ENCODE results near the gene YIPF5. TPM values are rescaled to one million over a fixed set of nuclear protein-coding genes. Genes with fewer than 3 reads are reported as not detected.

Gene YIPF5
- total RNA-seq, 4 donors from 2014 or later = 24.9 to 31.1 (median 28.5) TPM

GRCh38 chr5:144207875-144208444, 37.5 kb upstream of the YIPF5 start:
- Histone ChIP-seq H3K27ac (replicated peaks in 1 of 4) (no peak overlapping the region), H3K4me1 (peaks cover 5 to 9% (median 8%) of the 10 kb centered on the region in 4 donors), H3K9me3 (no peaks in the 10 kb centered on the region), H3K27me3 (peaks cover 0 to 51% (median 16%) of the 10 kb centered on the region in 4 donors), H3K36me3 (no peaks in the 10 kb centered on the region), H3K4me3 (no peak overlapping the region)
- intact Hi-C loops (cut with DNase I) = loop anchor here (10.0 kb wide), 1 partner anchor 1847 kb away; no protein-coding TSS in a partner anchor
- DNase-seq (ENCODE audit: extremely low spot score) = no peak
- no peak for TF ChIP-seq CTCF (IDR thresholded peaks at IDR 0.05)
- TF ChIP-seq POLR2A (IDR thresholded peaks at IDR 0.05; ENCODE audit: low read depth) = no peak
- no peak for TF ChIP-seq POLR2AphosphoS5 (IDR thresholded peaks at IDR 0.05)
- no peak for TF ChIP-seq EP300 (IDR thresholded peaks at IDR 0.05)

- intact Hi-C loops (cut with DNase I) = loop anchor here (10.0 kb wide), 1 partner anchor 1849 kb away; no protein-coding TSS in a partner anchor
- peaks cover 5 to 19% (median 15%) of the 10 kb centered on the region in 4 donors for H3K4me1 ChIP-seq
- no peaks in the 10 kb centered on the region for H3K9me3 ChIP-seq
- no peak for TF ChIP-seq EP300 (IDR thresholded peaks at IDR 0.05)
- TF ChIP-seq CTCF (IDR thresholded peaks at IDR 0.05) = no peak
- no peak for TF ChIP-seq POLR2A (IDR thresholded peaks at IDR 0.05; ENCODE audit: low read depth)
- TF ChIP-seq POLR2AphosphoS5 (IDR thresholded peaks at IDR 0.05) = no peak
- peaks cover 0 to 53% (median 16%) of the 10 kb centered on the region in 4 donors for H3K27me3 ChIP-seq
- H3K36me3 ChIP-seq = no peaks in the 10 kb centered on the region
- 55% methylated on average over 2 of the region's 2 CpGs for WGBS
- H3K4me3 ChIP-seq = no peak overlapping the region
- H3K27ac ChIP-seq (replicated peaks in 1 of 4) = no peak overlapping the region
- no peak for DNase-seq (ENCODE audit: extremely low spot score)
These were observed 35.7 kb upstream of the YIPF5 start for GRCh38 chr5:144206141-144206540.

- DNase-seq (ENCODE audit: extremely low spot score) = no peak
- WGBS = under 1% methylated on average over 31 of the region's 31 CpGs
- TF ChIP-seq CTCF (IDR thresholded peaks at IDR 0.05) = no peak
- TF ChIP-seq POLR2A (IDR thresholded peaks at IDR 0.05; ENCODE audit: low read depth) = no peak
- TF ChIP-seq POLR2AphosphoS5 (IDR thresholded peaks at IDR 0.05) = no peak
- TF ChIP-seq EP300 (IDR thresholded peaks at IDR 0.05) = no peak
These were observed 34.7 kb upstream of the YIPF5 start for GRCh38 chr5:144205141-144205551.

GRCh38 chr5:144203750-144204596, 33.5 kb upstream of the YIPF5 start:
- peaks cover 0 to 58% (median 16%) of the 10 kb centered on the region in 4 donors for H3K27me3 ChIP-seq

More at GRCh38 chr5:144205141-144205551, 34.7 kb upstream of the YIPF5 start:
- Histone ChIP-seq H3K9me3 (no peaks in the 10 kb centered on the region), H3K36me3 (no peaks in the 10 kb centered on the region), H3K4me3 (peak overlapping the region; percentile 24 to 39 (median 26)), H3K27ac (replicated peaks in 1 of 4) (no peak overlapping the region), H3K27me3 (peaks cover 0 to 59% (median 16%) of the 10 kb centered on the region in 4 donors), H3K4me1 (peaks cover 5 to 19% (median 15%) of the 10 kb centered on the region in 4 donors)
- intact Hi-C loops (cut with DNase I) = loop anchor here (10.0 kb wide), 1 partner anchor 1850 kb away; no protein-coding TSS in a partner anchor

More at GRCh38 chr5:144203750-144204596, 33.5 kb upstream of the YIPF5 start:
- Histone ChIP-seq H3K4me1 (peaks cover 5 to 19% (median 15%) of the 10 kb centered on the region in 4 donors), H3K27ac (replicated peaks in 1 of 4) (no peak overlapping the region), H3K36me3 (no peaks in the 10 kb centered on the region), H3K9me3 (no peaks in the 10 kb centered on the region), H3K4me3 (no peak overlapping the region)
- intact Hi-C loops (cut with DNase I) = loop anchor here (10.0 kb wide), 1 partner anchor 1851 kb away; no protein-coding TSS in a partner anchor
- 32% methylated on average over 10 of the region's 10 CpGs for WGBS
- DNase-seq (ENCODE audit: extremely low spot score) = no peak
- TF ChIP-seq CTCF (IDR thresholded peaks at IDR 0.05) = peak; percentile 74 to 92 (median 83)
- no peak for TF ChIP-seq POLR2A (IDR thresholded peaks at IDR 0.05; ENCODE audit: low read depth)
- TF ChIP-seq EP300 (IDR thresholded peaks at IDR 0.05) = no peak
- TF ChIP-seq POLR2AphosphoS5 (IDR thresholded peaks at IDR 0.05) = no peak

Measured in esophagus muscularis mucosa (tissue), 4 donors.